SU-DHL-6 (cell line): ENCODE results near the gene LRRC17.
"Not testable (repeated sequence)": the region's sequence is repeated elsewhere in the genome, so short reads cannot be mapped to it uniquely, and the experiment has no call there.

Source experiments
- H2AFZ ChIP-seq: fragments of 200-600 bp; sonication (generic); 2 replicates; pipeline ENCODE4 v1.6.1; 2014; ENCODE audit warnings: low read depth, mild to moderate bottlenecking, moderate library complexity, mixed read lengths, antibody characterized with exemption, low read length; ENCODE audit not compliant: severe bottlenecking
- H3F3A ChIP-seq: fragments of 200-600 bp; shearing (Covaris generic); 2 replicates; pipeline ENCODE4 v1.6.0; 2016; ENCODE audit warnings: antibody characterized with exemption, mild to moderate bottlenecking; ENCODE audit not compliant: insufficient read depth
- H3K27ac ChIP-seq: fragments of 200-600 bp; sonication (generic); 2 replicates; pipeline ENCODE4 v1.5.1; 2016; ENCODE audit warnings: low read depth, mild to moderate bottlenecking, low read length, moderate library complexity, mixed read lengths
- H3K27me3 ChIP-seq: fragments of 200-600 bp; sonication (generic), shearing (Covaris generic); 2 replicates; pipeline ENCODE4 v1.6.0; 2014; ENCODE audit warnings: mild to moderate bottlenecking, low read length
- H3K36me3 ChIP-seq: fragments of 200-600 bp; sonication (generic); 2 replicates; pipeline ENCODE4 v1.6.1; 2014; ENCODE audit warnings: mild to moderate bottlenecking, low read length, mixed read lengths
- H3K4me2 ChIP-seq: fragments of 300-600, 200-600 bp; shearing (Covaris generic), sonication (generic); 2 replicates; pipeline ENCODE4 v1.6.0; 2014; ENCODE audit warnings: low read length, low read depth, mild to moderate bottlenecking; ENCODE audit not compliant: poor library complexity, severe bottlenecking
- H3K4me3 ChIP-seq: fragments of 200-600 bp; sonication (generic); 2 replicates; pipeline ENCODE4 v1.5.1; 2014; ENCODE audit warnings: antibody characterized with exemption, low read length, mild to moderate bottlenecking, mixed read lengths; ENCODE audit not compliant: insufficient read depth, poor library complexity, severe bottlenecking
- H3K79me2 ChIP-seq: fragments of 200-600 bp; sonication (generic); 2 replicates; pipeline ENCODE4 v1.6.1; 2014; ENCODE audit warnings: mild to moderate bottlenecking, low read length, moderate library complexity; ENCODE audit not compliant: insufficient read depth
- H3K9ac ChIP-seq: fragments of 200-600 bp; sonication (generic); 2 replicates; pipeline ENCODE4 v1.7.0; 2014; ENCODE audit warnings: mild to moderate bottlenecking, low read length
- H3K9me2 ChIP-seq: fragments of 200-600 bp; sonication (generic); replicated peaks from 2 replicates; pipeline ENCODE4 v1.6.1; 2014; ENCODE audit warnings: low read length; ENCODE audit not compliant: insufficient read depth
- H3K9me3 ChIP-seq: fragments of 200-600 bp; sonication (generic); 2 replicates; pipeline ENCODE4 v1.6.1; 2014; ENCODE audit warnings: low read length, mixed read lengths; ENCODE audit not compliant: insufficient read depth
- H4K20me1 ChIP-seq: fragments of 200-600 bp; sonication (generic); 2 replicates; pipeline ENCODE4 v1.6.1; 2014; ENCODE audit warnings: low read depth, mild to moderate bottlenecking, antibody characterized with exemption, low read length, moderate library complexity, mixed read lengths
- CTCF ChIP-seq: fragments of 200-600 bp; sonication (generic); IDR thresholded peaks from one replicate; pipeline ENCODE4 v1.5.1; 2017; ENCODE audit warnings: antibody characterized with exemption, mild to moderate bottlenecking, low read length, moderate library complexity; ENCODE audit not compliant: insufficient read depth, poor library complexity, severe bottlenecking
- EZH2phosphoT487 ChIP-seq: fragments of 200-600 bp; sonication (generic), shearing (Covaris generic); conservative IDR thresholded peaks from 2 replicates; pipeline ENCODE4 v1.6.1; 2018; ENCODE audit warnings: mild to moderate bottlenecking, antibody characterized with exemption, low read length, moderate library complexity, mixed read lengths

LRRC17 gene

DNA sequence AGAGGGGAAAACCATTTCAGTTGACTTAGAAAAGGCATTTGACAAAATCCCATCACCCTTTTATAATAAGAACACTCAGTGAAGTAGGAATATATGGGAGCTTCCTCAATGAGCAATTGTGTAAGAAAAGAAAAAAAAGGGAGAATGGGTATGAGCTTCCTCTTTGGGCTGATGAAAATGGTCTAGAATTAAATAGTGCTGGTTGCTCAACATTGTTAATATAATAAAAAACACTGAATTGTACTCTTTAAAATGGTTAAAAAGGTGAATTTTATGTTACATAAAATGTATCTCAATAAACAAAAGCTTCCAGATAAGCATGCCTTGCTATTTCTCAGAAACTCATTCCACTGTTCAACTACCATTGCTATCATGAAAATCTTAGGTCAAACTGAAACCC lies 40.6 kb downstream of the LRRC17 start:
- Histone ChIP-seq H3K9me3 (no peaks in the 10 kb centered on the region), H4K20me1 (no peaks in the 10 kb centered on the region), H3K36me3 (no peaks in the 10 kb centered on the region), H3K79me2 (no peaks in the 10 kb centered on the region), H3K4me3 (no peak overlapping the region), H3F3A (no peaks in the 10 kb centered on the region), H3K9ac (no peak overlapping the region), H2AFZ (no peak overlapping the region), H3K27ac (no peak overlapping the region), H3K27me3 (no peaks in the 10 kb centered on the region), H3K9me2 (no peaks in the 10 kb centered on the region), H3K4me2 (no peak overlapping the region)
- TF ChIP-seq CTCF (no peak), EZH2phosphoT487 (no peak)

- not testable (repeated sequence) for H2AFZ ChIP-seq, H3K27me3 ChIP-seq, H3K79me2 ChIP-seq, H3F3A ChIP-seq, H3K27ac ChIP-seq, H3K4me3 ChIP-seq, H4K20me1 ChIP-seq, H3K4me2 ChIP-seq, H3K9ac ChIP-seq, H3K9me2 ChIP-seq, H3K9me3 ChIP-seq, H3K36me3 ChIP-seq
Observed at GRCh38 chr7:102954359-102954758, 41.6 kb downstream of the LRRC17 start.

DNA sequence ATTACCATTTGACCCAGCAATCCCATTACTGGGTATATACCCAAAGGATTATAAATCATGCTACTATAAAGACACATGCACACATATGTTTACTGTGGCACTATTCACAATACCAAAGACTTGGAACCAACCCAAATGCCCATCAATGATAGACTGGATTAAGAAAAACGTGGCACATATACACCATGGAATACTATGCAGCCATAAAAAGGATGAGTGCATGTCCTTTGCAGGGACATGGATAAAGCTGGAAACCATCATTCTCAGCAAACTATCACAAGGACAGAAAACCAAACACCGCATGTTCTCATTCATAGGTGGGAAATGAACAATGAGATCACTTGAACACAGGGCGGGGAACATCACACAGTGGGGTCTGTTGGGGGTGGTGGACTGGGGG lies 45.2 kb downstream of the LRRC17 start:
- not testable (repeated sequence) for H3K9me2 ChIP-seq, H3K9ac ChIP-seq, H3K4me3 ChIP-seq, H3K79me2 ChIP-seq, H3K36me3 ChIP-seq, H3F3A ChIP-seq, H3K9me3 ChIP-seq, H3K27ac ChIP-seq, H2AFZ ChIP-seq, H3K4me2 ChIP-seq, H4K20me1 ChIP-seq, H3K27me3 ChIP-seq

- H3K9me3 ChIP-seq, H3K4me2 ChIP-seq, H3K27ac ChIP-seq, H3K36me3 ChIP-seq, H3K9ac ChIP-seq, H3F3A ChIP-seq, H3K4me3 ChIP-seq, H3K27me3 ChIP-seq, H3K9me2 ChIP-seq, H4K20me1 ChIP-seq, H2AFZ ChIP-seq, H3K79me2 ChIP-seq: not testable (repeated sequence)
Observed at GRCh38 chr7:102961993-102962392, 49.2 kb downstream of the LRRC17 start.

DNA sequence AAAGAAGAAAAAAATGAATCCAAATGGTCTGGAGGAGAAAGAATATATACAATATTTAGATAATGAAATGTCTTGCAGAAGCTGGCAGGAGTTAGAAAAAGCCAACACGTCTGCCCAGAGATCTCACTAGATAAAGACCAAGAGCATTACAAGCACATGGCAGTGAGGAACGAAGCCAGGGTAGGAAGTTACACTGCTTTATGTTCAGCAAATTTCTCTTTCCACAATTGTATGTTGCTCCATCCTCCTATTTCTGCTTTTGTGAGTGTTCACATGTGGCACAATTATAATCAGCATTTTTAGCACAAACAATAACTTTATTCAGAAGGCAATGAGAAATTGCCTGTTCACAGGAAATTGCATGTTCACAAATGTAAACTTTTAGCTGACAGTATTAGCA lies 53.7 kb downstream of the LRRC17 start:
- Histone ChIP-seq H3K27ac (no peak overlapping the region), H3K9me2 (no peaks in the 10 kb centered on the region), H3F3A (no peaks in the 10 kb centered on the region), H3K4me2 (no peak overlapping the region), H3K9me3 (no peaks in the 10 kb centered on the region), H4K20me1 (no peaks in the 10 kb centered on the region), H3K36me3 (no peaks in the 10 kb centered on the region), H3K79me2 (no peaks in the 10 kb centered on the region), H3K27me3 (no peaks in the 10 kb centered on the region), H3K9ac (no peak overlapping the region), H3K4me3 (no peak overlapping the region), H2AFZ (no peak overlapping the region)
- no peak for TF ChIP-seq CTCF
- TF ChIP-seq EZH2phosphoT487: no peak
